Spleen (tissue), 7 donors: ENCODE results near the gene DLG2.

Experiments used
- POLR2A ChIP-seq, 3 donors: fragments of 450-650 bp; IDR thresholded peaks; one replicate each; pipeline ENCODE4 v1.5.1; 2017; ENCODE audit warnings: antibody characterized with exemption in 3 of 3, mild to moderate bottlenecking in 1 of 3
- POLR2AphosphoS5 ChIP-seq, 3 donors: sonication (generic); formaldehyde crosslinking; IDR thresholded peaks; one replicate each; pipeline ENCODE4 v1.5.1; 2017; ENCODE audit warnings: antibody characterized with exemption in 3 of 3
- TF ChIP-seq, protein P1 (sequence below), 11 experiments: fragments of 200-600 bp in 7 of 11; fragments of 450-650 bp in 4 of 11; sonication (generic) in 4 of 11; IDR thresholded peaks in 8 of 11; conservative IDR thresholded peaks in 3 of 11; 1 replicate in 7 of 11; 2 replicates in 4 of 11; pipeline versions ENCODE4 v1.4.0 to v1.8.0; 2016 to 2021; ENCODE audit warnings: antibody characterized with exemption in 11 of 11, inconsistent platforms in 4 of 11, mild to moderate bottlenecking in 1 of 11
- donor health status: DM: no; HTN: no; CAD: no; lungs with moderate emphysema.
- donor health status: DM: no; HTN: no; CAD: no.
- donor health status: DM: no; HTN: no; CAD: no.

DNA sequence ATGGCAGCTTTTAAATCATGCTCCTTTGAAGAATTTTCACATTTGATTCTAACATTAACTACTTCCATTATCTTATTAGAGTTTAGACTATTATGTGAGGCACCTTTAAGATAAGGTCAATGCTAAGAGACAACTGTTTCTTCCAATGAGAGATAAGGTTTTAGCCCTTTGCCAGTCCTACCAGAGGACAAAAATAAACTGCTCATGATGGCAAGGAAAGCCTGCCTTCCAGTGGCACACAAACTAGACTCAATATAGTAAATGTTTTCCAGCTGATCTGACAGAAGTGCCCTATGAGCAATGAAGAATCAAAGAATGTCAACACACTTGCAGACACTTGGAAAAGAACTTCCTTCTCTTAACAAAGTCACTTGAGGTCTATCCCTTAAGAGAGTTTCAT is 1188.6 kb downstream of the DLG2 start:
- TF ChIP-seq, protein P1, sequence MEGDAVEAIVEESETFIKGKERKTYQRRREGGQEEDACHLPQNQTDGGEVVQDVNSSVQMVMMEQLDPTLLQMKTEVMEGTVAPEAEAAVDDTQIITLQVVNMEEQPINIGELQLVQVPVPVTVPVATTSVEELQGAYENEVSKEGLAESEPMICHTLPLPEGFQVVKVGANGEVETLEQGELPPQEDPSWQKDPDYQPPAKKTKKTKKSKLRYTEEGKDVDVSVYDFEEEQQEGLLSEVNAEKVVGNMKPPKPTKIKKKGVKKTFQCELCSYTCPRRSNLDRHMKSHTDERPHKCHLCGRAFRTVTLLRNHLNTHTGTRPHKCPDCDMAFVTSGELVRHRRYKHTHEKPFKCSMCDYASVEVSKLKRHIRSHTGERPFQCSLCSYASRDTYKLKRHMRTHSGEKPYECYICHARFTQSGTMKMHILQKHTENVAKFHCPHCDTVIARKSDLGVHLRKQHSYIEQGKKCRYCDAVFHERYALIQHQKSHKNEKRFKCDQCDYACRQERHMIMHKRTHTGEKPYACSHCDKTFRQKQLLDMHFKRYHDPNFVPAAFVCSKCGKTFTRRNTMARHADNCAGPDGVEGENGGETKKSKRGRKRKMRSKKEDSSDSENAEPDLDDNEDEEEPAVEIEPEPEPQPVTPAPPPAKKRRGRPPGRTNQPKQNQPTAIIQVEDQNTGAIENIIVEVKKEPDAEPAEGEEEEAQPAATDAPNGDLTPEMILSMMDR (IDR thresholded peaks at IDR 0.05 in 8 of 11, conservative IDR thresholded peaks at IDR 0.05 in 3 of 11), result no peak
- TF ChIP-seq POLR2AphosphoS5 (IDR thresholded peaks at IDR 0.05), result no peak
- no peak for TF ChIP-seq POLR2A (IDR thresholded peaks at IDR 0.05)
